Measurements from ENCODE around the gene ARMC6.

The ARMC6 gene

GRCh38 chr19:19064811-19065745, 31.7 kb downstream of the ARMC6 start:
- H3K4me3 ChIP-seq (ENCODE audit: low read length) = peak overlapping the region; percentile 84
- no peak for TF ChIP-seq CTCF (conservative IDR thresholded peaks at IDR 0.05; ENCODE audit: low read length)
- no peak for DNase-seq (ENCODE audit: low read depth)

- DNase-seq (ENCODE audit: low read depth) = peak; percentile 66
- H3K4me3 ChIP-seq (ENCODE audit: low read length) = no peak overlapping the region
- TF ChIP-seq CTCF (conservative IDR thresholded peaks at IDR 0.05; ENCODE audit: low read length) = no peak
These were observed 34.1 kb downstream of the ARMC6 start for GRCh38 chr19:19067276-19068072.

- no peak for DNase-seq (ENCODE audit: low read depth)
- H3K4me3 ChIP-seq (ENCODE audit: low read length) = no peak overlapping the region
- no peak for TF ChIP-seq CTCF (conservative IDR thresholded peaks at IDR 0.05; ENCODE audit: low read length)
These were observed 35.6 kb downstream of the ARMC6 start for GRCh38 chr19:19068659-19069654.

GRCh38 chr19:19071897-19072296, 38.5 kb downstream of the ARMC6 start:
- H3K4me3 ChIP-seq (ENCODE audit: low read length) = no peak overlapping the region
- TF ChIP-seq CTCF (conservative IDR thresholded peaks at IDR 0.05; ENCODE audit: low read length) = no peak
- no peak for DNase-seq (ENCODE audit: low read depth)

- no peak overlapping the region for H3K4me3 ChIP-seq (ENCODE audit: low read length)
- DNase-seq (ENCODE audit: low read depth) = no peak
- no peak for TF ChIP-seq CTCF (conservative IDR thresholded peaks at IDR 0.05; ENCODE audit: low read length)
These were observed 40.9 kb downstream of the ARMC6 start for GRCh38 chr19:19074196-19074882.

- H3K4me3 ChIP-seq (ENCODE audit: low read length) = no peak overlapping the region
- no peak for DNase-seq (ENCODE audit: low read depth)
- no peak for TF ChIP-seq CTCF (conservative IDR thresholded peaks at IDR 0.05; ENCODE audit: low read length)
These were observed 41.7 kb downstream of the ARMC6 start for GRCh38 chr19:19075126-19075525.
